NOMO-1 treated with dmso at 0.1 percent for 144 hours (cell line): ENCODE results near the gene MAGI3.
"Not testable (repeated sequence)": the region's sequence is repeated elsewhere in the genome, so short reads cannot be mapped to it uniquely, and the experiment has no call there.

Experiments
- DNase-seq: peaks from one replicate; lab custom pipeline; 2025; ENCODE audit not compliant: unreplicated experiment; lab: John Stamatoyannopoulos, UW

The MAGI3 gene

GRCh38 chr1:113575744-113576260 is 185.5 kb downstream of the MAGI3 start:
- not testable (repeated sequence) for DNase-seq

DNA sequence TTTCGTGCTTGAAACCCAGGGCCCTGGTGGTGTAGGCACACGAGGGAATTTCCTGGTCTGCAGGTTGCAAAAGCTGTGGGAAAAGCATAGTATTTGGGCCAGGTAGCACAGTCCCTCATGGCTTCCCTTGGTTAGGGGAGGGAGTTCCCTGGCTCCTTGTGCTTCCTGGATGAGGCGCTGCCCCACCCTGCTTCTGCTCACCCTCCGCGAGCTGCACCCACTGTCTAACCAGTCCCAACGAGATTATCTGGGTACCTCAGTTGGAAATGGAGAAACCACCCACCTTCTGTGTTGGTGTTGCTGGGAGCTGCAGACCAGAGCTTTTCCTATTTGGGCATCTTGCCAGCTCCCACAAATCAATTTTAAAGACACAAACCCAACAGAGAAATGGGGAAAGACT is 186.0 kb downstream of the MAGI3 start:
- no peak for DNase-seq

- no peak for DNase-seq
These were observed 189.1 kb downstream of the MAGI3 start for GRCh38 chr1:113579256-113580018.

DNA sequence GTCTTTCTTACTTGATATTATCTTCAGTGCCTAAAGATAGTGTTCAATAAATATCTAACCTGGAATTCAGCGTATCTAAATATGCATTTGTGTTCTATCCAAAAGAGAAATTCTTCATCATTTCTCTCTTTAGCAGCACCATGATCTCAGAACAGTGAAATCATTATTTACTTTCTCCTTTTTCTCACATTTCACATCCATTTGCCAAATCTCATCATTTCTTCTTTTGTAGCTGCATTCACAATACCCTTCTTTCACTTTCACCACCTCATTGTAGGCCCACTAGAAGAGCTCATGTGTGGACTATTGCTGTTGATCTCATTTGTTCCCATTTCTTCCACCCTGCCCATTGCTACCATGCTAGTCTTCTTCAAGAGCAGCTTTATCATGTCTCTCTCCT is 191.0 kb downstream of the MAGI3 start:
- no peak for DNase-seq

DNA sequence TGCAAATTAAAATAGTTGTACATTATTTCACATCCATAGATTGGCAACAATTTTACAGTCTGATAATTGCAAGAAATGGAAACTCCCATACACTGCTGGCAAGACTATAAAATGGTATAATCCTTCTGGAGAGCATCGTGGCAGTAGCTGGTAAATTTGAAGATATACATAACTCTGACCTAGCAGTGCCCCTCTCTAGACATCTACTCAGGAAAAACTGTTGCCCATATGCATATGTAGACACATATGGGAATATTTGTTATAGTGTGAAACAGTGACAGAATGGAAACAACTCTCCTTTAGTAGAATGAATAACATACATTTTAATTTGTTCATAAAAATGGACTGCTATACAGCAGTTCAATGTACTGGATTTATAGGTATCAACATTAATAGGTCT is 191.8 kb downstream of the MAGI3 start:
- no peak for DNase-seq

DNA sequence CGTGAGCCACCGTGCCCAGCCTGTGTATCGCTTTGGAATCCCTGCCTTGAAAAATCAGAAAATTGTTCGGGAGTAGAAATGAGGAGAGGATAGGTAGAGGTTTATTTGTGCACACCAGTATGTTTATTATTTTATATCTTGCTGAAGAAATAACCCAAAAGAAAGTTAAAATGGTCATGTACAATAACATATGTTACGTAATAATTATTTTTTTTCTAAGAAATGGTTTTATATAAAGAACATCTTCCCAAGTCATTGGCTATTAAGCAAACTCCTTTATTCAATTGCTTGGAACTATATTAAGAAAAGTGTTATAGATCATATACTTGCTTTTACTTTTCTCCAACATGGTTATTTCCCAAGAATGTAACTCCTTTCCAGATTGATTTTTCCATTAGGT is 197.2 kb downstream of the MAGI3 start:
- no peak for DNase-seq

DNA sequence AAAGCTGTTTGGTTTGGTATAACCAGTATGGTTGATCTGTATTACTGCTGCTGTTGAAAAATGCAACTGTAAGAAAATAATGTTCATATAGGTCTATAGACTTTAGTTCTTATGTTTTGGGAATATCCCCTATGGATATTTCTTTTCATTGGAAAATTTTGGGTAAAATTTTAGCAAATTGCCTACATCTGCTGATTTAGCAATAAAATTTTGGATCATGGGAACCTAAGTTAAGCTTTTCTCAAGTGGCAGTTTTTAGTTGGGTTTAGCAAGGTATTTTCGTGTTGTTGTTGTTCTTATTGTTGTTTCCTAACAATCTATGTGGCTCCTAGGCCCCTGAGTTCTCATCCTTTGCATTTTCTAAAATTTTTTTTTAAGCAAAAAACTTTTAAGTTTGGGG is 201.9 kb downstream of the MAGI3 start:
- no peak for DNase-seq

- DNase-seq: no peak
These were observed 203.4 kb downstream of the MAGI3 start for GRCh38 chr1:113593550-113594297.

DNA sequence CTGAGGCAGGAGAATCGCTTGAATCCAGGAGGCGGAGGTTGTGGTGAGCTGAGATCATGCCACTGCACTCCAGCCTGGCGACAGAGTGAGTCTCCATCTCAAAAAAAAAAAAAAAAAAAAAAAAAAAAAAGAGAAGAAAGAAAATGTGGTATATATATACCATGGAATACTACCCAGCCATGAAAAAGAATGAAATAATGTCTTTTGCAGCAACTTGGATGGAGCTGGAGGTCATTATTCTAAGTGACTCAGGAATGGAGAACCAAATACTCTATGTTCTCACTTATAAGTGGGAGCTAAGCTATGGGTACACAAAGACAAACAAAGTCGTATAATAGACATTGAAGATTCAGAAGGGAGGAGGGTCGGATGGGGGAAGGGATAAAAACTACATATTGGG is 214.2 kb downstream of the MAGI3 start:
- DNase-seq: not testable (repeated sequence)

DNA sequence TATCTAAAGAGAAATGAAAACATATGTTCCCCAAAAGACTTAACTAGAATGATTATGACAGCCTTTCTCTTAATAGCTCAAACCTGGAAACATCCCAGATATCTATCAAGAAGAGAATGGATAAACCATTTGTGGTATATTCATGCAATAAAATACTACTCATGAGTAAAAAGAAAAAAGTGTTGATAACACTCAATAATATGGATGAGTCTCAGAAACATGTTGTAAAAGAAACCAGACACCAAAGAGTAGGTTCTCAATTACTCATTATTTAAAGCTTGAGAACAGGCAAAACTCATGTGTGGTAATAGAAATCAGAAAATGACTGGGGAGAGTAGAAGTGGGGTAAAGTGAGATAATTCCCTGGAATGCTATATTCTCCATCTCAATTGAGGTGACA is 214.8 kb downstream of the MAGI3 start:
- no peak for DNase-seq

DNA sequence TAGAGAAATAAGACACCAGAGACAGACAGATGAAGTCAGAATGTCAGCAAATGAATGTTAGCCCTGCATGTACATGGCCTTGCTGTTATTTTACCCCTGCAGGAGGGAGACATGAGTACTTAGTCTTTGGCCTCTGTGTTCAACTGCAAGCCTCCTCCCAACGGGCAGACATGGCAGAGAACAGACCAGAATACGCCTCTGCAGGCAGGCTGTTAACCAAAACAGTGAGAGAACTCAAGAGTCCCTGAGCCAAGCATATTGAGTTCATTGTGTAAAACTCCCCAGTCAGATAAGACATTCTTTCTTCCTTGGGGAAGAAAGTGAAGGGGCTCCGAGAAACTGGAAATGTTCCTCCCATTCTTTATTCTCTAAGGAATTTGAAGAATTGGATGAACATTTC is 218.1 kb downstream of the MAGI3 start:
- DNase-seq: no peak

- DNase-seq: no peak
These were observed 220.1 kb downstream of the MAGI3 start for GRCh38 chr1:113610372-113610771.

- DNase-seq: no peak
These were observed 225.1 kb downstream of the MAGI3 start for GRCh38 chr1:113615425-113615824.

- no peak for DNase-seq
These were observed 225.8 kb downstream of the MAGI3 start for GRCh38 chr1:113616156-113616555.

GRCh38 chr1:113617438-113618141 is 227.3 kb downstream of the MAGI3 start:
- DNase-seq: no peak

- DNase-seq: no peak
These were observed 238.7 kb downstream of the MAGI3 start for GRCh38 chr1:113628997-113629396.

DNA sequence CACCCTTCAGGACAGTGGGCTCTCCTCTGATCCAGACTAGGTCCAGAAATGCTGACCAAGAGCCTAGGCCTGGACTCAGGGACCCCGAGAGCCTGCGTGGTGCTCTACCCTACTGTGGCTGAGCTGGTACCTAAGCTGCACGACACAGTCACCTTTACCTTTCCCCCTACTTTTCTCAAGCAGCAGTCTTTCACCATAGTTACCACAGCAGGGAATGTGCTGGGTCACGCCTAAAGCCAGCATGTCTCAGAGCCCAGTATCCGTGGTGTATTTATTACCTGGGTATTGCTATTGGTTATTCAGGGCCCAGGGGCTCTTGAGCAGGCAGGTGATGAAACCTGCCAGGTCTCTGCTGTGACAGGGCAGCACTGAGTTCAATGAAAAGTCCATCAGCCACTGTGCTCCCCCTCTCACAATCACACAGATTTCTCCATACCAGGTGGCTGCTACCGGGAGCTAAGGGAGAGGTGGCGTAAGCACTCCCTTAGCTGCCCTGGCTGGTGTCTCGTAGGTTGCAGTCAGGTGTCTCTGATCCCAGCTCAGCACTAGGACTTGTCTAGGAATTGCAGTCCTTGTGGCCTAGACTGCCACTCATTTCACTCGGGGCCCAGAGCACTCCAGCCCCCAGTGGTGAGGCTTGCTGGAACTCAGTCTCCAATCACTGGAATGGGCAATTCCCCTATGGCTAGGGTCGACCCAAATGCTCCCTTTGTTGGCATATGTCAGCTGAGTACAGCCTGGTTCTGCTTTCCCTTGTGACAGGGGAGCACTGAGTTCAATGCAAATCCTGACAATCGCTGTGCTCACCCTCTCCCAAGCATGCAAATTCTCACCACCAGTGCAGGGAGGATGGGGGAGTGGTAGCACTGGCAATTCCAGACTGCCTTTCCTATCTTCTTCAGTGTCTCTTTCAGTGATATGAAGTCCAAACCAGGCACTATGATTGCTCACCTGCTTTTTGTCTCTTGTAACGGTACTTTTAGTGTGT is 240.3 kb downstream of the MAGI3 start:
- DNase-seq: no peak

GRCh38 chr1:113641396-113641795 is 251.1 kb downstream of the MAGI3 start:
- no peak for DNase-seq

- DNase-seq: no peak
These were observed 256.8 kb downstream of the MAGI3 start for GRCh38 chr1:113647164-113647563.

GRCh38 chr1:113648478-113648877 is 258.2 kb downstream of the MAGI3 start:
- DNase-seq: no peak
